Esophagus muscularis mucosa (tissue), 4 donors: ENCODE results near the gene TMEM219.

Source experiments
- EP300 ChIP-seq: sonication (generic); formaldehyde crosslinking; IDR thresholded peaks from one replicate; pipeline ENCODE4 v1.6.1; 2017; ENCODE audit warnings: antibody characterized with exemption
- POLR2A ChIP-seq: fragments of 450-650 bp; IDR thresholded peaks from one replicate; pipeline ENCODE4 v1.6.1; 2017; ENCODE audit warnings: antibody characterized with exemption, moderate library complexity, mild to moderate bottlenecking, low read depth
- TF ChIP-seq, protein P1 (sequence below), 3 experiments: fragments of 200-600 bp in 2 of 3; fragments of 450-650 bp in 1 of 3; sonication (generic) in 2 of 3; IDR thresholded peaks; one replicate each; pipeline ENCODE4 v1.5.1; 2017 to 2019; ENCODE audit warnings: antibody characterized with exemption in 3 of 3, mild to moderate bottlenecking in 2 of 3, moderate library complexity in 1 of 3

DNA sequence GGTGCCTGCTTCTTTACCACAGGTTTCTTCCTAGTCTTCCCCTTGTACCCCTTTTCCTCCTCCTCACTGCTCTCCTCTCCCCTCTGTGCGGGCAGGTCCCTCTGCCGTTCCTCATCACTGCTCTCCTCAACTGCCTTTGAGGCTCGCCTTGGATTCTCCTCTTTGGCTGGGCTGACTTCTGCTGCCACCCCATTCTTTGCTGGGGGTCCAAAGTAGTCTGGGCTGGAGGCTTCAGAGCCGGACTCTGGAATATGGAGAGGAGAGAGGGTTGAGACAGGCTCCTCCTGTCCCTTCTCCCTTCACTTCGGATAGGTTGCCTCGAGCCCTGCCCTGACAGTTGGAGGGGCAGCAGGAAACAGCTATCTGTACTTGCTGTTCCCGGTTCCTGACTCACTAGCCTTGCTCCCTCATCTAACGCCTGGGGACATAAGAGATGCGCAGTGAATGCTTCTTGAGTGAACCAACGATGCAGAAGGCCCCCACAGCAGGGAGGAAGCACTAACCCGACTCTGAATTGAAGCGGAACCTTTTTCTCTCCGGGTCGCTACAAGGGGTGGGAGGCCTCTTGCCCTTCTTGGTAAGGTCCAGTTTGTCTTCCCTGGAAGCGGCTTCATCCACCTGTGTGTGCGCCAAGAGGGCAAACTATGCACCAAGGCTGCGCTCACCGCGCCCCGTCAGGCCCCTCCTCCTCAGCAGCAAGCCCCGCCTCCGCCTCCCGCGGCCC is 32.9 kb downstream of the TMEM219 start:
- TF ChIP-seq, protein P1, sequence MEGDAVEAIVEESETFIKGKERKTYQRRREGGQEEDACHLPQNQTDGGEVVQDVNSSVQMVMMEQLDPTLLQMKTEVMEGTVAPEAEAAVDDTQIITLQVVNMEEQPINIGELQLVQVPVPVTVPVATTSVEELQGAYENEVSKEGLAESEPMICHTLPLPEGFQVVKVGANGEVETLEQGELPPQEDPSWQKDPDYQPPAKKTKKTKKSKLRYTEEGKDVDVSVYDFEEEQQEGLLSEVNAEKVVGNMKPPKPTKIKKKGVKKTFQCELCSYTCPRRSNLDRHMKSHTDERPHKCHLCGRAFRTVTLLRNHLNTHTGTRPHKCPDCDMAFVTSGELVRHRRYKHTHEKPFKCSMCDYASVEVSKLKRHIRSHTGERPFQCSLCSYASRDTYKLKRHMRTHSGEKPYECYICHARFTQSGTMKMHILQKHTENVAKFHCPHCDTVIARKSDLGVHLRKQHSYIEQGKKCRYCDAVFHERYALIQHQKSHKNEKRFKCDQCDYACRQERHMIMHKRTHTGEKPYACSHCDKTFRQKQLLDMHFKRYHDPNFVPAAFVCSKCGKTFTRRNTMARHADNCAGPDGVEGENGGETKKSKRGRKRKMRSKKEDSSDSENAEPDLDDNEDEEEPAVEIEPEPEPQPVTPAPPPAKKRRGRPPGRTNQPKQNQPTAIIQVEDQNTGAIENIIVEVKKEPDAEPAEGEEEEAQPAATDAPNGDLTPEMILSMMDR (IDR thresholded peaks at IDR 0.05): no peak
- TF ChIP-seq POLR2A (no peak), EP300 (no peak)
